Astrocyte (in vitro differentiated cells and primary cell): ENCODE results near the gene LRMDA.

Source experiments
- CTCF ChIP-seq: IDR thresholded peaks from 2 replicates; pipeline ENCODE4 v1.5.1; 2011; ENCODE audit warnings: low read depth, mild to moderate bottlenecking, inconsistent platforms, low read length, moderate library complexity; ENCODE audit not compliant: insufficient read depth
- EZH2 ChIP-seq: IDR thresholded peaks from 2 replicates; pipeline ENCODE4 v1.6.1; 2012; ENCODE audit warnings: mild to moderate bottlenecking, low read length, inconsistent platforms; ENCODE audit not compliant: insufficient read depth

- TF ChIP-seq CTCF (no peak), EZH2 (no peak)
Observed at GRCh38 chr10:75505840-75506506, 74.5 kb downstream of the LRMDA start.
